GM23338 (cell line): Measurements from ENCODE around the gene ERN1. TPM values are rescaled to one million over a fixed set of nuclear protein-coding genes. Genes with fewer than 3 reads are reported as not detected.

ENCODE experiments used
- ATAC-seq: fragments of 200-7000 bp; cut with Tn5 transposase; 3 replicates; pipeline ENCODE4 v1.9.1; 2020
- DNase-seq: peaks from one replicate; pipeline ENCODE4 v3.0.0-alpha.2; 2015; ENCODE audit warnings: low spot score
- H2AFZ ChIP-seq: fragments of 200-600 bp; sonication (generic); 2 replicates; pipeline ENCODE4 v1.8.0; 2016; ENCODE audit warnings: antibody characterized with exemption, mild to moderate bottlenecking, moderate library complexity
- H3F3A ChIP-seq: fragments of 200-600 bp; sonication (generic); replicated peaks from 2 replicates; pipeline ENCODE4 v1.8.0; 2017; ENCODE audit warnings: antibody characterized with exemption, mixed run types, low read depth
- H3K27ac ChIP-seq: fragments of 200-600 bp; sonication (generic); 2 replicates; pipeline ENCODE4 v1.6.1; 2016; ENCODE audit warnings: low read depth
- H3K27me3 ChIP-seq: fragments of 200-600 bp; sonication (generic); 2 replicates; pipeline ENCODE4 v1.8.0; 2016; ENCODE audit warnings: mild to moderate bottlenecking, mixed run types, moderate library complexity; ENCODE audit not compliant: insufficient read depth
- H3K36me3 ChIP-seq: fragments of 200-600 bp; sonication (generic); 2 replicates; pipeline ENCODE4 v1.8.0; 2016; ENCODE audit warnings: mild to moderate bottlenecking; ENCODE audit not compliant: insufficient read depth
- H3K4me1 ChIP-seq: fragments of 200-600 bp; sonication (generic); 2 replicates; pipeline ENCODE4 v1.8.0; 2016; ENCODE audit warnings: mild to moderate bottlenecking, moderate library complexity; ENCODE audit not compliant: insufficient read depth
- H3K4me2 ChIP-seq: fragments of 200-600 bp; sonication (generic); 2 replicates; pipeline ENCODE4 v1.7.1; 2017; ENCODE audit warnings: mixed run types
- H3K4me3 ChIP-seq: fragments of 200-600 bp; sonication (generic); 2 replicates; pipeline ENCODE4 v1.6.1; 2016; ENCODE audit warnings: mixed run types
- H3K79me2 ChIP-seq: fragments of 200-600 bp; sonication (generic); replicated peaks from 2 replicates; pipeline ENCODE4 v1.8.0; 2017; ENCODE audit warnings: mild to moderate bottlenecking; ENCODE audit not compliant: insufficient read depth
- H3K9me2 ChIP-seq: fragments of 200-600 bp; sonication (generic); 2 replicates; pipeline ENCODE4 v1.8.0; 2017; ENCODE audit not compliant: insufficient read depth
- H4K20me1 ChIP-seq: fragments of 200-600 bp; sonication (generic); replicated peaks from 2 replicates; pipeline ENCODE4 v1.8.0; 2017; ENCODE audit warnings: mild to moderate bottlenecking; ENCODE audit not compliant: insufficient read depth
- H3K27ac Mint-ChIP-seq: 2 replicates; pipeline ENCODE4 v1.8.0; 2020; ENCODE audit warnings: inconsistent platforms, mild to moderate bottlenecking, moderate library complexity, mixed read lengths
- H3K27me3 Mint-ChIP-seq: 3 replicates; pipeline ENCODE4 v1.8.0; 2022; ENCODE audit warnings: low read depth, mild to moderate bottlenecking, moderate library complexity, mixed read lengths, inconsistent platforms; ENCODE audit not compliant: insufficient read depth, poor library complexity
- H3K36me3 Mint-ChIP-seq: 3 replicates; pipeline ENCODE4 v1.8.0; 2021; ENCODE audit warnings: low read depth, mild to moderate bottlenecking, inconsistent platforms, moderate library complexity, mixed read lengths
- H3K4me1 Mint-ChIP-seq: 3 replicates; pipeline ENCODE4 v1.8.0; 2020; ENCODE audit warnings: mild to moderate bottlenecking, inconsistent platforms, mixed read lengths
- H3K4me3 Mint-ChIP-seq: 3 replicates; pipeline ENCODE4 v1.8.0; 2021; ENCODE audit warnings: moderate library complexity, mild to moderate bottlenecking, inconsistent platforms, mixed read lengths
- H3K9me3 Mint-ChIP-seq: 3 replicates; pipeline ENCODE4 v1.8.0; 2020; ENCODE audit warnings: moderate library complexity, mild to moderate bottlenecking, inconsistent platforms, mixed read lengths
- CREB1 ChIP-seq: fragments of 250-450 bp; sonication (Bioruptor Pico); IDR thresholded peaks from 2 replicates; pipeline ENCODE4 v1.5.0; 2020; ENCODE audit warnings: low read depth, mild to moderate bottlenecking, moderate library complexity
- CTCF ChIP-seq, 2 experiments: fragments of 200-600 bp in 1 of 2; sonication (generic) in 1 of 2; conservative IDR thresholded peaks; 2 replicates each; pipeline versions ENCODE4 v1.5.1 to v1.6.1; 2016 to 2017; ENCODE audit warnings: antibody characterized with exemption in 2 of 2, low read depth in 2 of 2, mild to moderate bottlenecking in 2 of 2, moderate library complexity in 1 of 2
- ETS1 ChIP-seq: IDR thresholded peaks from 2 replicates; pipeline ENCODE4 v1.6.1; 2016; ENCODE audit warnings: antibody characterized with exemption
- EZH2 ChIP-seq: fragments of 200-600 bp; sonication (generic); IDR thresholded peaks from one replicate; pipeline ENCODE4 v1.8.0; 2017; ENCODE audit warnings: antibody characterized with exemption, mild to moderate bottlenecking, low read depth; ENCODE audit not compliant: unreplicated experiment
- EZH2phosphoT487 ChIP-seq: fragments of 200-600 bp; sonication (generic); IDR thresholded peaks from one replicate; pipeline ENCODE4 v1.8.1; 2018; ENCODE audit warnings: antibody characterized with exemption; ENCODE audit not compliant: unreplicated experiment
- JUNB ChIP-seq: IDR thresholded peaks from one replicate; pipeline ENCODE4 v1.6.1; 2016; ENCODE audit warnings: antibody characterized with exemption; ENCODE audit not compliant: unreplicated experiment
- NANOG ChIP-seq: IDR thresholded peaks from 2 replicates; pipeline ENCODE4 v1.6.1; 2016; ENCODE audit warnings: antibody characterized with exemption, borderline replicate concordance
- POLR2AphosphoS5 ChIP-seq: IDR thresholded peaks from 2 replicates; pipeline ENCODE4 v1.6.1; 2016; ENCODE audit warnings: antibody characterized with exemption, low read depth
- REST ChIP-seq: IDR thresholded peaks from one replicate; pipeline ENCODE4 v1.6.1; 2018; ENCODE audit warnings: antibody characterized with exemption; ENCODE audit not compliant: unreplicated experiment
- STAT1 ChIP-seq: IDR thresholded peaks from one replicate; pipeline ENCODE4 v1.6.1; 2016; ENCODE audit warnings: antibody characterized with exemption; ENCODE audit not compliant: unreplicated experiment
- ZNF114 ChIP-seq: fragments of 250-450 bp; sonication (Bioruptor Pico); IDR thresholded peaks from 2 replicates; pipeline ENCODE4 v1.5.0; 2020; ENCODE audit warnings: mild to moderate bottlenecking, moderate library complexity
- ZNF331 ChIP-seq: fragments of 250-450 bp; sonication (Bioruptor Pico); IDR thresholded peaks from 2 replicates; pipeline ENCODE4 v1.5.0; 2020; ENCODE audit warnings: low read depth, mild to moderate bottlenecking, moderate library complexity
- ZNF462 ChIP-seq: fragments of 250-450 bp; sonication (Bioruptor Pico); IDR thresholded peaks from 2 replicates; pipeline ENCODE4 v1.5.0; 2020; ENCODE audit warnings: mild to moderate bottlenecking, moderate library complexity
- polyA plus RNA-seq: library from polyadenylated mRNA; unstranded; fragments of >200 nt; fragmentation: Nextera tagmentation; extraction: Ambion mirVana; gene quantifications from 2 replicates; pipeline ENCODE4 v1.2.1, GENCODE V29; 2016
- total RNA-seq: library from RNA; depleted of rRNA; stranded (reverse); fragments of >200 nt; shearing (Covaris generic); gene quantifications from 2 replicates; pipeline ENCODE4 v1.2.3, GENCODE V29; 2014

ERN1 gene
- total and polyA plus RNA-seq, 2 experiments from 2014 or later = 5.9 to 7.5 TPM

GRCh38 chr17:64042700-64043485 is 87.1 kb downstream of the ERN1 start:
- no peaks in the 10 kb centered on the region for H3K9me3 Mint-ChIP-seq
- H3K4me2 ChIP-seq = no peak overlapping the region
- no peaks in the 10 kb centered on the region for H4K20me1 ChIP-seq
- H3K79me2 ChIP-seq = no peaks in the 10 kb centered on the region
- H3K36me3 Mint-ChIP-seq = no peaks in the 10 kb centered on the region
- no peak overlapping the region for H3K4me3 Mint-ChIP-seq
- no peaks in the 10 kb centered on the region for H3K4me1 Mint-ChIP-seq
- peaks cover 4% of the 10 kb centered on the region for H3K27me3 Mint-ChIP-seq
- H3K4me1 ChIP-seq = no peaks in the 10 kb centered on the region
- H3K36me3 ChIP-seq = no peaks in the 10 kb centered on the region
- no peak overlapping the region for H3K27ac Mint-ChIP-seq
- no peaks in the 10 kb centered on the region for H3K9me2 ChIP-seq
- no peak overlapping the region for H3K27ac ChIP-seq
- TF ChIP-seq REST (no peak), CTCF (conservative IDR thresholded peaks at IDR 0.05; ENCODE audit: low read depth in 2 of 2) (no peak), CREB1 (no peak), EZH2 (no peak), ZNF331 (no peak), JUNB (no peak), ZNF462 (CRISPR knock-in tag) (no peak), NANOG (no peak), STAT1 (no peak), POLR2AphosphoS5 (no peak), ETS1 (no peak), ZNF114 (CRISPR knock-in tag) (no peak), EZH2phosphoT487 (no peak)
- no peaks in the 10 kb centered on the region for H3F3A ChIP-seq
- DNase-seq = no peak
- no peaks in the 10 kb centered on the region for H3K27me3 ChIP-seq
- no peak overlapping the region for H2AFZ ChIP-seq
- no peak overlapping the region for H3K4me3 ChIP-seq
- ATAC-seq = no peak
